Pulmonary artery endothelial cell (primary cell): ENCODE results near the gene DUT. TPM values are rescaled to one million over a fixed set of nuclear protein-coding genes. Genes with fewer than 3 reads are reported as not detected.
"Not testable (repeated sequence)": the region's sequence is repeated elsewhere in the genome, so short reads cannot be mapped to it uniquely, and the experiment has no call there.

Experiments used
- DNase-seq: peaks from one replicate; pipeline ENCODE4 v3.0.0-alpha.2; 2011; ENCODE audit warnings: low read depth, low spot score
- total RNA-seq: library from RNA; depleted of rRNA; stranded (reverse); fragments of >200 nt; gene quantifications from 2 replicates; pipeline ENCODE4 v1.2.3, GENCODE V29; 2014

The DUT gene
- total RNA-seq = 57.0 and 72.8 TPM in 2 replicates

DNA sequence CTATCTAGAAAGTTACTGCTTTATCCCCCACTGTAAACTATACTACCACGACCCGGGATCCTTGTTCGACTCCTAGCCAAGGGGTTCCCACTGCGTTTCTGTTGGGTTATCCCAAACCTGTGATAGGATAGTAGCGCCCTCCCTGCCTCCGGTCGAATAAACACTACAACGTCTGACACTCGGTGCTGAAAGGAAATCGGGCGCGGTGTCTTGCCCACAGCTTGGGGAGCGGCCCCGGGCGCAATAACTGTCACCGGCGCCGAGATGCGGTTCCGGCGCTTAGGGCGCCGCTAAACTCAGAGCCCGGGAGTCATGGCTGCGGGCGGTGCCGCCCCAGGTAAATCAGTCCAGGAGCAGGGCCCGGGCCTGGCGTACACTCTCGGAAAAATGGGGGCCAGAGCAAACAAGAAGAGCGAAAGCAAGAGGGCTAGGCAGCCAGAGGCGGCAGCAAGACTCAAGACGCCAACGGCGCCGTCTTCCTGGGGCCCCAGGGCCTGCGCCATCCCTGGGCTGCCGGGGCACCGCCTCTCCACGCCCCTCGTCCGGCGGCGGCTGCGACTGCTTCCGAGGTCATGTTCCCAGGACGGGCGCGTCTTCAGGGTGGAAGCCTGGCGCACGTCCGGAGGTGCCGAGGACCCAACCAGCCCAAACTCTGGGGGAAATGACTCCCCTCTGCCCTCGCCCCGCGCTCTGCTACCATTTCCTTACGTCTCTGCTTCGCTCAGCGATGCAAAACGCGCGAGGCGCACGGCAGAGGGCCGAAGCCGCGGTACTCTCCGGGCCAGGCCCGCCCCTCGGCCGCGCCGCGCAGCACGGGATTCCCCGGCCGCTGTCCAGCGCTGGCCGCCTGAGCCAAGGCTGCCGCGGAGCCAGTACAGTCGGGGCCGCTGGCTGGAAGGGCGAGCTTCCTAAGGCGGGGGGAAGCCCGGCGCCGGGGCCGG lies at the start of gene DUT:
DUT (plus strand) TSS at position 575 of the 941 bp plus-strand sequence; CDS start at position 662, 87 bp downstream.
- DNase-seq = peak; percentile 39

DNA sequence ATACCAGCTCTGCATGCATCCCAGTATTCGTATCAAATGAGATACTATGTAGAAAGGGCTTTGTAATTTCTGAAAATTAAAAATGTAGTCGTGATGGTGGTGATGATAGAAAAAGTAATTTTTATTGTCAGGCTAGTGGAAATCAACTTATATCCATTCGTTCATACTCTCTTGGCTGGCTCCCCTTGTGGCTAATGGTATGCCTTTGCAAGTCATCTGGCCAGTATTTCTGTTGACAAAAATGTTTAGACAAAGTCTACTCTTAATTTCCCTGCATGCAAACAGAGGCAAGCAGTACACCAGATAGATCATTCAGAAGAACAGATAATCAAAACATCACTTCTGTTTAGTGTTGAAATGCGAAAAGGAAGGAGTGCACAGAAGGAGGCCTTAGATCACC lies 49.6 kb upstream of the DUT start:
- DNase-seq = no peak

DNA sequence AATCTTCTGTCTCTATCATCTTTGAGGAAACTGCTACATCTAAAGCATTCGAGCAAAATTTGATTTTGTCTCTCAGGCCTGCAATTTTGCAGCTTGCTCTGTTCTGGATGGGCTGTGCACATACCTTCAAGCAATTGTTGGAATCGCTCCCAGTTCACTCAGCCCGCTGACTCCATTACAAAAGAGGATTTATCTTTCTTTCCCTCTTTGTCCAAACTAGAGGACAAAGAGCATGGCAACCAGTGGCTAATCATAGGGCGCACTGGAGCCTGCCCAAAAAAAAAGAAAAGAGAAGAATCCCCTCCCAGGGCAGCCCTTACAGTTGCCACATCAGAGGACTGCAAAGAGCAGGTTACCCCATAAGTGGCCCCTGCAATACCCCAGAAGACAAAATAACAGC lies 49.0 kb upstream of the DUT start:
- DNase-seq = no peak

DNA sequence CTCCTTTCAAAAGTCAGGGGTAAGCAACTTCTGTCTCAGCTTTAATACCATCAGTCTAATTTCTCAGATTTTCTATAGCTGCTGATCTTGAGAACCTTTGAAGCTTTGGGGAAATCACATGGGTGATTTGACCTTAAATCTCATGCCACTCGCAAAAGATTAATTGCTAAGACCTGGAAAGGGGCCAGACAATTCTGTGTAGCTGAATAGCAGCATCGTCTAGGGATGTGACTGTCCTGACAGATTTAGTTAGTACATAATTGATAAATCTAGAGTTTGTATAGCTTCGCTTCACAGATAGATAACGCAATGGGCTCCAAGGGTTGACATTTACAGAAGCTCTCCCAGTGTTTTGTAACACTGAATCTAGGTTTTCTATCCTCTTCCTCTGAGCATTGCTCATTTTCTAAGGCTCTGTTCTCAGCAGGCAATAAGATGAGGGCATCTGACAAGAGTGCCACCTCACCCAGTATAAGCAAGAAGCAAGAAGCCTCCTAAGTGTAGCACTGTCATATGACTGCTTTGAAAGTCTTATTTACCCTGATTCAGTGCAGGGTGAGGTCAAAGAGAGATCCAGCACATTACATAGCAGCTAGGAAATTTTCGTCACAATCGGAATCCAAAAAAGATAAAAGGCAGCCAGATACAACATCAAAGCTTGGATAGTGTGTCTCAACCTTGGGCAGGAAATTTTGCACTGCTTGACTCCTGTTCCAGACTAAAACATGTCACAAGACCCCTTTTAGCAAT lies 47.7 kb upstream of the DUT start:
- no peak for DNase-seq

DNA sequence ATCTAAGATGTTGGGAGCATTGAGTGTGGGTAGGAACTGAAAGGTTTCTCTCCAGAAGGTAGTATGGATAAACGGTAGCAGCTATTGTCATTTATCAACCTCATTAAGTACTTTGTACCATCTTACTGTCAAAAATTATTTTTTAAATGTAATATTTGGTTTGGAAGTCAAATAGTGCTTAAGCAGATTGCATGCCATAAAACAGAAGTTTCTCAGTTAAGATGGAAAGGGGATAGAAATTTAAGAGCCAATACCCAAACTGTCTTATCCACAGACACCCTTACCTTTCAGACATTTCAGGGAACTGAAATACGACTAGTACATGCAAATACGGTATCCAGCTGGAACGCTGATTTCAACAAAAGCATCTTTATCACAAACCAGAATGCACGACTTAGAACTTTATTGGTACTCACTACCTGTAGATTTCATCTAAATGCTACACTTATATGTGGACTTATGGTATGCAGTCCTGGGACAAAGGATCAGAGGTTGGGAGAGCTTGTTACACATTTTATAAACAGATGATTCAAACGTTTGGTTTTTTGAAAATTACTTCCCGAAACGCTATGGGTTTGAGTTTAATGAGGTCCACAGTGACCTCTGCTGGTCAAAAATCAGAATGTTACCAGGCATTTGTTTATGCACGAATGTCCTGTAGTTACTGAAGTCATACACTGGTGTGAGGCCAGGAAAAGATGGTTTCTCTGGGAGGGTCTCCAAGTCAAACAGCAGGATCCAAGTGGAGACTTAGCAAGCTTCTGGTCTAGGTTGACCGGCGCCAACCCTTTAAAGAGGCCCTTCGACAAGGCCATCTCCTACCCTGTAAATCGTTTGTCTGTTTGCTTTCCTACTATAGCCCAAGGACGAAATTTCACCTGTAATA lies 45.7 kb upstream of the DUT start:
- peak; percentile 41 for DNase-seq

DNA sequence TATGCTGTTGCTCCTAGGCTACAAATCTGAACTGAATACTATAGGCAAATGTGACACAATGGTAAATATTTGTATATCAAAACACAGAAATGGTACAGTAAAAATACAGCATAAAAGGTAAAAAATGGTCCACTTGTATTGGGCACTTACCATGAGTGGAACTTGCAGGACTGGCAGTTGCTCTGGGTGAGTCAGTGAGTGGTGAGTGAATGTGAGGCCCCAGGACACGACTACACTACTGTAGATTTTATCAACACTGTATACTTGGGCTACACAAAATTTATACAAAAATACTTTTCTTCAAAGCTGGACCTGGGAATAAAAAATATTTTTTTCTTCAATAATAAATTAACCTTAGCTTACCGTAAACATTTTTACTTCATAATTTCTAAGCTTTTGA lies 41.6 kb upstream of the DUT start:
- DNase-seq = no peak

DNA sequence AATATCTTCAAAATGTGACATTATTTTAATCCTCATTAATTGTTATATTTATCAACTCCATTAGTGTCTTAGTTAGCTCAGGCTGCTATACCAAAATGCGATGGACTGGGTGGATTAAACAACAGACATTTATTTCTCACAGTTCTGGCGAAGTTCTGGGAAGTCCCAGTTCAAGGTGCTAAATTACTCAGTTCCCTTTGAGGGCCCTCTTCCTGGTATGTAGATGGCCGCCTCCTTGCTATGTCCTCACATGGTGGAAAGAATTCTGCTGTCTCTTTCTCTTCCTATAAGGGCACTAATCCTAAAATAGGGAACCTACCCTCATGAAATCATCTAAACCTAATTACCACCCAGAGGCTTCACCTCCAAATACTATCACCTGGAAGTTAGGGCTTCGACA lies 38.8 kb upstream of the DUT start:
- no peak for DNase-seq

DNA sequence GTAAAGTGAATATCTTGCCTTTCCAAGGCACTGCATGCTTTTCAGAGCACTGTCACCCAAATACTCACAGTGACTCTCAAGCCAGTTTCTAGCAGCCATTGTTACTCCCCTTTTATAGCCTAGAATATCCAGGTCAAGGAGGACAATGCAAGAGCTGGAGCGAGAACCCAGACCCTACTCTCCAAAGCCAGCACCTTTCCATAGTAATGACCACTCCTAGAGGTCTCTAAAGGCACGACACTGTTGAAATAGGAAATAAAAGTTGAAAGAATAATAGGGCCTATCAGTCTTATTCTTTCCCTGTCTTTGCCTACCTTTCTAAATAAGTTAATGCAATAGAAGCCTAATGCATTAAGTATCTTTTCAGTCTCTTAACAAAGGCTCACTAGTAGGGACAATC lies 33.6 kb upstream of the DUT start:
- DNase-seq = no peak

DNA sequence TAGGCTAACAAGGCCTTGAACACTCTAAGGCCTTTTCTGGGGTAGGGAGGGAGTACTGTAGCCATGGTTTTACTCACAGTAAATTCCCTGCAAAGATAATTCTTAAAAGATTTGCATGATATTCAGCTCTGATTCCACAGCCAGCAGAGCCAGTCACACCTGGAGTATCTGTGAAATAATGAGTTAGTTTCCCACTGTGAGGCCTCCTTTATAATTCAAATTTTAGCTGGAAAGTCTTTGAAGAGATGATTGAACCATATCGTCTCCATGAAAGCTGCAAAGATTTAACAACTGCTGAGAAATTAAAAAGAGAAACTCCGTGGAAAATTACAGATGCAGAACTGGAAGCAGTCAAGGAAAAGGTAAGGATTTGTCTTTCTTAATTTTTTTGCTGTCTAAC lies 32.3 kb upstream of the DUT start:
- no peak for DNase-seq

DNA sequence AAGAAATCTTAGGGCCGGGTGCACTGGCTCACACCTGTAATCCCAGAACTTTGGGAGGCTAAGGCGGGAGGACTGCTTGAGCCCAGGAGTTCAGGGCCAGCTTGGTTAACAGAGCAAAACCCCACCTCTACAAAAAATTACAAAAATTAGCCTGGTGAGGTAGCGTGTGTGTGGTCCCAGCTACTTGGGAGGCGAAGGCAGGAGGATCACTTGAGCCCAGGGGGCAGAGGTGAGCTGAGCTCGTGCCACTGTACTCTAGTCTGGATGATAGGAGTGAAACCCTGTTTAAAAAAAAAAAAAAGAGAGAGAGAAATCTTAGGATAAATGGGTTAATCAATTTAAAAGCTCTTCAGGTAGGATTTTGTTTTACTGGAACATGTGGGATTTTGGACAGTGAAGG lies 31.2 kb upstream of the DUT start:
- DNase-seq = no peak

DNA sequence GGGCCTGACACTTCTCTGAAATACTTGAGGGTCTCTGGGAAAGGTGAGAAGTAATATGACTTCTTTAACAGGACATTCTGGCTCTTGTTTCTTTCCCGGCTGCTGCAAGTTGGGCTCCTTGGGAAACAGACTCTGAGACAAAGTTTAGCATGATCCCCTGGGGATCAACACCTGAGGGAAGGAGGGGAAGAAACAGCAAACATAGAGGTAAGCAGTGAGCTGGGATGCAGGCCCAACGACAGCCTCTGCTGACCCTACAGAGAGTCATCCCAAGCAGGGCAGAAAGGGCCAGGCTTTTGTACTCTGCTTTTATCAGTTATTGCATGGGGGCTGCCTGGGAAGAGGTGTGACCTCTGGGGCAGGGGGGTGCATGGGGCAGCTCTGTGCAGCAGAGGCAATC lies 26.8 kb upstream of the DUT start:
- DNase-seq = no peak

DNA sequence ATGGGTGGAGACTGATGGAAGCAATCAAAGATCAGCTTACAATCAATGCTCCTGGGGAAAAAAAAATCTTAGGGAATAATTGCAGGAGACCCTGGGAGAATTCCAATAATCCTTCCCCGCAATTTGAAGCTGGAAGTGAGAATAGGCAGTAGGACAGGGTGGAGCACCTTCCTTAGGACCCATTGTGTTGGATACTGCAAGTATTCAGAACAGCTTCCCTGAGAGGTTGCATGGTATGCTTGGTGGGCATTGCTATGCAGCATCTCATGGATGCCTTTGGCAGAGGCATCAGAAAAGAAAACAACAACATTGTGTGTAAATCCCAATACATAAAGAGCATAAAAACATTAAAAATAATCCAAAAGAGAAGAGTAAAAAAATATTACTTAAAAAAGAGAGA lies 24.6 kb upstream of the DUT start:
- DNase-seq = no peak

DNA sequence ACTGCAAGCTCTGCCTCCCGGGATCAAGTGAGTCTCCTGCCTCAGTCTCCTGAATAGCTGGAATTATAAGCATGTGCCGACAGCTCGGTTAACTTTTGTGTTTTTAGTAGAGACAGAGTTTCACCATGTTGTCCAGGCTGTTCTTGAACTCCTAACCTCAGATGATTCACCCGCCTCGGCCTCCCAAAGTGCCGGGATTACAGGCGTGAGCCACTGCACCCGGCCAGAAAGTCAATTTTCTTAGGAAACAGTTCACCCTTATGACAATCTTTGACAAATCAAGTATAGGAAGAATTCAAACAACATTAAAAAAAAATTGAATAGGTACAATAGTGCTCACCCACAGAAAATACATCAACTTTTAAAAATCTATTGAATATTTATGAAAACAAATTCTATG lies 23.6 kb upstream of the DUT start:
- DNase-seq = no peak

DNA sequence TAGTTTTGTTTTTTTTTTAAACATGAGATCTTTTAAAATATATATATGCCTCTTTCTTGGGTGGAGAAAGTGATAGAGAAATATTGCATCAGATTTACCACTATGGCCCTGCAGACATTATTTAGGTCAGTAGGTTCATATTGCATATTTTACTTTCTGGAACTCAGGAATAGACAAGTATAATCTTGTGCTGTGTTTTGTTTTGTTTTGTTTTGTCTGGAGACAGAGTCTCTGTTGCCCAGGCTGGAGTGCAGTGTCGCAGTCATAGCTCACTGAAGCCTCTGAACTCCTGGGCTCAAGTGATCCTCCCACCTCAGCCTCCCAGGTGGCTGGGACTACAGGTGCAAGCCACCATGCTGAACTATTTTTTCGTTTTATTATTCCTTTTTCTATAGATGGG lies 21.5 kb upstream of the DUT start:
- no peak for DNase-seq

DNA sequence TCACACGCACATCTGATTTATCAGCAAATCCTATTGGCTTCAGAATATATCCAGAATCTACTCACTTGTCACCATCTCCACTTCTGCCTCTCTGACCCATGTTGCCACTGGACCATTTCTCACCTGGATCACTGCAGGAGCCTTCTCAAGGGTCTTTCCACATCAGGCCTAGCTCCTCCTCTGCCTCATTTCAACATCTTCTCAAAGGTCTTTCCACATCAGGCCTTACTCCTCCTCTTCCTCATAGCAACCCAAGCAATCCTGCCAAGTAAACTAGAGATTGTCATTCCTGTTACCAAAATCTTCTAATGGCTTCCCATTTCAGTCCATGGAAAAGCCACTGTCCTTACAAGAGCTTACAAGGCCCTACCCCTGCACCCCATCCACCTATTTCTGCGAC lies 18.0 kb upstream of the DUT start:
- no peak for DNase-seq

DNA sequence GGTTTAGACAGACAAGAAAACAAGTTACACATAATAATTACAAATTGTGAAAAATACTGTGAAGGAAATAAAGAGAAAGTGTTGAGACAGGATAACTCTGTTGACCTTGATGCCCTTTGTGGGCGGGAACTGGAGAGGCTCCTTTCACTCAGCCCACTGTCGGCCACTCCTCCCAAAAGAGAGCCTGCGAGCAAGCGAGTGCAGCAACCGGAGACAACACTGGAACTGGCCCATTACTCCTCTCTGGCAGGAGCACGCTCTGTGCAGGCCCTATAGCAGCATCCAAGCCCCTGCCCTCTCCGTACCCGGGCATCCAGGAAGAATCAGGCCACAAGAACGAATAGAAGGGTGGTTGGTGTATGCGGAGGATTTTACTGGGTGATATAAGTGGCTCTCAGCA lies 16.2 kb upstream of the DUT start:
- DNase-seq = no peak

DNA sequence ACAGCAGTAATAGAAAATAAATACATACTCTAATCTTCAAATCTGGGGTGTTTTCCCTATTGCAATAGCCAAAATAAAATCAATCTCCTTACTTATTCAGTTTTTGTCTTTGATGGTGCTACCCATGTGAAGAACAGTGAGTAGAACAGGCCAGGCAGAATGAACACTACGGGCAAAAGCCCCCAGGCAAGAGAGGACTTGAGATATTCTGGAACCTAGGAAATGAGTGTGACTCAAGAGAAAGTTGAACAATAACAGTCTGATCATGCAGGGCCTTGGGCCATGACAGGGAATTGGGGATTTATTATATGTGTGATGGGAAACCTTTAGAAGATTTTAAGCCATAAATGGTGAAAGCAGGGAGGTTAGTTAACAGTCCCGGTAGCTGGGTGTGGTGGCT lies 14.0 kb upstream of the DUT start:
- no peak for DNase-seq

DNA sequence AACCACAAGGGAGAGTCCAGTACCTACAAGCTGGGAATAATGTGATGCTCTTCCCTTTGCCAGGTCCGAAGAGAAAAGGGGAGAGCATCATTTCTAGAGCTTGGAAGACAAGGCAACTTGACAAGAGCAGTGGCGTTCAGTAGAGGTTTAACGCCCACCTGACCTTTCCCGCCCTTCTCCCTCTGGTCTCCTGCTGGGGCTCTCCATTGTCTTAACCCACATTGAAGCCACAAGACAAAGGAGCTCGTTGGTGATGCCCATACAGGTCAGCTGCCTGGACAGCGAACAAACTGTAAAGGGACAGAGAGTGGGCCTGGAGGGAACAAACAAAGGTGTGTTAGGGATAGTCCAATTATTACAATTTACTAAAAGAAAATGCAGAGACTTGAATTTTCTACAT lies 13.1 kb upstream of the DUT start:
- no peak for DNase-seq

DNA sequence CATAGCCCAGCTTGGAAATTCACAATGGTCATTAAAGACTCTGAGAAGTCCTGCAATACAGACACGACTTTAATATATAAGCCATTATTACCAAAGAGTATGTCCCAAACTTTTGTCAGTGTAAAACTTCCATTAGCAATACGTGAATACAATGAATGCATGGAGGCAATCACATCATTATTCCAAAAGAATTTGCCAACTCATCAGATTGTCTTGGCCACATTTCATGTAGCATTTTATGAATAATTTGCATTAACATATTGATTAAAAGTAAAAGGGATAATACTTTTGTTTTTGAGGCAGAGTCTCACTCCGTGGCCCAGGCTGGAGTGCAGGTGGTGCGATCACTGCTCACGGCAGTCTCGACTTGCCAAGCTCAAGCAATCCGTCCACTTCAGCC lies 7.9 kb upstream of the DUT start:
- no peak for DNase-seq

DNA sequence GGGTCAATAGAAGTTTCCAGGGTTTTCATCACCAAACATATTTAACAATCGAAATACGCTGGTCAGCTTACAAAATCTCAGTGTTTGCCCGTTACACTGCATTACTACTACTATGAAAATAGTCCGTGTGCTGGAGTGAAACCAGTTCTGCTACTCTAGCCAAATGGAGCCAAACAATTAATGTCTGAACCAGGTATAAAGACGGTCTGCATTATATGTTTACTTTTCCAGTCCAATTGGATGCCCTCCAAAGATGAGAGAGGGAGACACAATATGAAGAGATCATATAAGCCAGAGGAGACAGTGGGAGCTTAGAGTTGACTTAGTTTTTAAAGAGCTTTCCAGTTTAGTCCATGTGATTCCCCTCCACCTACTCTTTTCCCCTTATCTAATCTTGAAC lies 6.3 kb upstream of the DUT start:
- DNase-seq = no peak

DNA sequence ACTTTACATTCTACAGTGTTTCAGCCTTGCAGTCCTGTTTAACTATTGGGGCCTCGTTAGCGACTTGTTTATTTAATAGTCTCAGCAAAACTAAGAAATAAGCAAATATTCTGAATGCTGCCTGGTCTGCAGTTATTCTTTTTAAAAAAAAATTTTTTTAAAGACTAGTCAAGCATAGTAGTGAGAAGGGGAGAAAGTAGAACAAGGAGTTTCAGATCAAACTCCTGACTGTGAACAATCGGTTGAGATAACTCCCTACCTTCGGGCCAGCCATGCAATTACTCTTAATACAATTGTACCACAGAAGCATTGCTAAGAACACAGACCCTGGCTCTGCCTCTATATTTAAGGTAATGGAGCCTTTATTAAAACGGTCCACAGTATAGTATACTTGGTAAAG lies 5.8 kb upstream of the DUT start:
- DNase-seq = no peak

DNA sequence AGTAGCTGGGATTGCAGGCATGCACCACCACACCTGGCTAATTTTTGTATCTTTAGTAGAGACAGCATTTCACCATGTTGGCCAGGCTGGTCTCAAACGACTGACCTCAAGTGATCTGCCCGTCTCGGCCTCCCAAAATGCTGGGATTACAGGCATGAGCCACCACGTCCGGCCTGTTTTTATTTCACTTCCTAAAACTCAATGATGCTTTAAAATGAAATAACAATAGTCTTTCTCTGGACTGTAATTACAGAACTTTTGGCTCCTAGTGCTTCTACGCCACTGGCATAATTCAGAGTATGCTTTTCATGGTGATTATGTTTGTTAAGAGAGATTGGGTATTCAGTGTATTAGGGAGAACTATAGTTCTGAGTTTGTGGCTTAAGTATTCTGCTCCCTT lies 5.0 kb upstream of the DUT start:
- DNase-seq = not testable (repeated sequence)
